GM10266 (cell line): ENCODE data around the gene MLIP.
A peak's percentile ranks its signal among the peaks of the same experiment; 100 is the strongest.

Experiments
- DNase-seq: peaks from one replicate; pipeline ENCODE4 v3.0.0; 2012; ENCODE audit errors: extremely low spot score
- TF ChIP-seq, protein P1 (sequence below): IDR thresholded peaks from 2 replicates; pipeline ENCODE4 v1.5.1; 2012; ENCODE audit warnings: mild to moderate bottlenecking, low read depth; ENCODE audit not compliant: control insufficient read depth, insufficient read depth; ENCODE audit errors: missing control alignments

The MLIP gene

DNA sequence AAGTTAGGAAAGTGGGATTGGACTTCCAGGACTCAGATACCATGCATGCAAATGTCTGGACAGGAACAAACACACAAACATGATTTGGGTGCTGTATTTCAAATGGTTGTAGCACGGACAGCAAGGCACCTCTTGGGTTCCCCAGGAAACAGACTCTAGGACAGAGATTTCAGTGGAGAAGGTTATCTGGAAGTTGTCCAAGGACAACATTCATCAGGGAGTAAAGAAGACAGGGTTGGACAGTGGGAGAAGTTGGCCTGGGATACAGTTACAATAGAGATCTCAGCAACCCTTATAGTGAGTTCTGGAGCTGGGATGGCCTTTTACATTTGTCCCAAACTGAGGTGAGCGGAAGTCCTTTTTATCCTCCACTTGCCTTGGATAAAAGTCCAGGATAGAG, 177.2 kb downstream of the MLIP start:
- TF ChIP-seq, protein P1, sequence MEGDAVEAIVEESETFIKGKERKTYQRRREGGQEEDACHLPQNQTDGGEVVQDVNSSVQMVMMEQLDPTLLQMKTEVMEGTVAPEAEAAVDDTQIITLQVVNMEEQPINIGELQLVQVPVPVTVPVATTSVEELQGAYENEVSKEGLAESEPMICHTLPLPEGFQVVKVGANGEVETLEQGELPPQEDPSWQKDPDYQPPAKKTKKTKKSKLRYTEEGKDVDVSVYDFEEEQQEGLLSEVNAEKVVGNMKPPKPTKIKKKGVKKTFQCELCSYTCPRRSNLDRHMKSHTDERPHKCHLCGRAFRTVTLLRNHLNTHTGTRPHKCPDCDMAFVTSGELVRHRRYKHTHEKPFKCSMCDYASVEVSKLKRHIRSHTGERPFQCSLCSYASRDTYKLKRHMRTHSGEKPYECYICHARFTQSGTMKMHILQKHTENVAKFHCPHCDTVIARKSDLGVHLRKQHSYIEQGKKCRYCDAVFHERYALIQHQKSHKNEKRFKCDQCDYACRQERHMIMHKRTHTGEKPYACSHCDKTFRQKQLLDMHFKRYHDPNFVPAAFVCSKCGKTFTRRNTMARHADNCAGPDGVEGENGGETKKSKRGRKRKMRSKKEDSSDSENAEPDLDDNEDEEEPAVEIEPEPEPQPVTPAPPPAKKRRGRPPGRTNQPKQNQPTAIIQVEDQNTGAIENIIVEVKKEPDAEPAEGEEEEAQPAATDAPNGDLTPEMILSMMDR = no peak
- DNase-seq = no peak

DNA sequence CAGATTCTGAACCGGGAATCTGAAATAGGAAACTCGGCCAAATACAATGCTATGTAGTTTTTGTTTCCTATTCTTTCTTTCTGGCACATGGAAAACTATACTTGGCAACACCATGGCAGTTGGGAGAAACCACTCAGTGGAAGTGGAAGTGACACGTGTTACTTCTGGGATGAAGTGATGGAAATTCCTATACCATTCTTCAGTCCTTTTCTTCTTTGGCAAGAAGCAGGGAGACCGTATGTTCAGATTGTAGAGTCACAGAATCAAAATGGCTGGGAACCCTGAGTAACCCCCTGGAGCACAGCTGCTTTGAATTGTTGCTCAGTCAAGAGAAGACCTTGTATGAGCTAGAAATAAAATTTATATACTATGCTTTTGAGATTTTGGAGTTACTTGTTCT, 178.2 kb downstream of the MLIP start:
- TF ChIP-seq, protein P1 = no peak
- no peak for DNase-seq

DNA sequence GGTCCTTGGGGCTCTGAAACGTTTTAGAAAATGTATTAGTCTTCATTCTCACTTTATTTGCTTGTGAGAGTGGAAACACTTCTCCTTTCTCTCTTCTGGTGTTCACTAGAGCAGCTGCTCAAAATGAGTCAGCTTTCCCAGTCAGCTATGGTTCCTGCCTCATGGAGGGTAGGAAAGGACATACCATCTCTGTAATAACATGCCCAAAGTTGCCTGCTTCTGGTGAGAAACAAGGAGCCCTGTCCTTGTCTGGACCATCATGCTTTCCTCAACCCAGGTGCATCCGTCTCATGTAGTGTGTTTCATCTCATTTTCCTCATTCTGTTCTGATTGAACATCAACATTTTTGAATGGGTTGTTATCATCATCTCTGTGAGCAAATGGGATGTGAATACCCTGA, 179.9 kb downstream of the MLIP start:
- TF ChIP-seq, protein P1 = no peak
- no peak for DNase-seq

DNA sequence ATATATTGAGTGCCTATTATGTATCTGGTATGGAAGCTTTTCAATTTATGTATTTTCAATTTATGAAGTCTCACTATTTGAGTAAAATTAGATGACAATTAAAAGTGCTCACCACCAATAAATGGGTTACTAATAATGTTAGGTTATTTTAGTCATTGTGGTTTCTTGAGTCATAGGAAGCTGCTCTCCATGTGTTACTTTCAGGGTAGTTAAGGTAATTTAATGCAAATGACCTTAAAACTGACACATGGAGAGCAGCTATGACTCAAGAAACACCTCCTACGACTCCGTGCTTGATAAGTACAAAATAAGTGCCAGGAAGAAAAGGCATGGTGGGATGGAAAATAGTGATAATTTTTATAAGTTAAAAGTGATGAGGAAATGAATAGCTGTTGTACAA, 180.5 kb downstream of the MLIP start:
- TF ChIP-seq, protein P1 = no peak
- DNase-seq = peak; percentile 6

DNA sequence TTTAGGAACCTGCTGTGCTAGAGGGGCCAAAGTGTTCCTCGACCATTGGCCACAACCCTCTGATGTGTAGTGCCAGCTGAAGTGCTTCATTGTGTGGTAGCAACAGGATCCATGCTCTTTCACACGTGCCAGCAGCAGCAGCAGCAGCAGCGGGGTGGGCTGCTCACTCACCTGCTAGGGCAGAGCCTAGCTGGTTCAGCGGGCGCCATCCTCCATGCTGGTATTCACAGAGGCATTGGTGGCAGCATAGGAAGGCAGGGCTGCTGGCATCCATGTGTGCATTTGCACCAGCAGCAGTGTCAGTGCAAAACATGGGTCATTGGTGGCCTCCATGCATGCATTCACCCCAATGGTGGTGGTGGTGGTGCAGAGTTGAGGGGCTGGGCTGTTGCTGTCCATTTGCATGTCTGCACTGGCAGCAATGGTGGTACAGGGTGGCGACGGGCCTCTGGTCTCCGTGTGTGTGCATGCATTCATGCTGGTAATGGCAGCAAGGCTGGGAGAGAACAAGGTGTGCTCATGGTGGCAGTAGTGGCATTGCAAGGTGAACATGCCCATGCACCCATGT, 183.8 kb downstream of the MLIP start:
- TF ChIP-seq, protein P1 = no peak
- no peak for DNase-seq

DNA sequence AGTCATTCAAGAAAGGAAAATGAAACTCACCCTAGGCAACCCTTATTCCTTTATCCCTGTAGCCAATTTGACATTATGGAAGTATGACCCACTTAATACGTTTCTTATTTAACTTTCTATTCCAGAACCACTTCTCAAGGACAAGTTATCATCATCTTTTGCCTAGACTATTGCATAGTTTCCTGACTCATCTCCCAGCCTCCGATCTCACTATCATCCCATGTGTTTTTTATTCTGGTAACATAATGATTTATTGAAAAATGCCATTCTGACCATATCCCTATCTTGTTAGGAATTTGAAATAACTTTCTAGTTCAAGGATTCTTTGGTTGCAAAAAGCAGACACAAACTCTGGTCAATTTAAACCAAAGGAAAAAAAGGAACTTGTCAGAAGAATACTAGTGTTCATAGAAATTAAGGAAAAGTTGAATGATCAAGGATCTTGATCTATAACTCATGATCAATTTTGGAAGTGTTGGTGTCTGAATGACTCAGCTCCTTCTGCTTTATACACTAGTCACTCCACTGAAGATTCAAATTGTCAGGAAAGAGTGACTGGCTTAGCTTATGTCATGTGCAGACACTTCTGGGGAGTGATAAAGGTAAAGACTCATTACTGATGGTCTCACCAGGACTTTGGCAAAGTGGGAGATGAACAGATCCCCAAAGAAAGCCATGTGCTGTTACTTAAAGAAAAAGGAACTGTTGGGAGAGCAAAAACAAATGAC, 188.5 kb downstream of the MLIP start:
- TF ChIP-seq, protein P1 = no peak
- no peak for DNase-seq

DNA sequence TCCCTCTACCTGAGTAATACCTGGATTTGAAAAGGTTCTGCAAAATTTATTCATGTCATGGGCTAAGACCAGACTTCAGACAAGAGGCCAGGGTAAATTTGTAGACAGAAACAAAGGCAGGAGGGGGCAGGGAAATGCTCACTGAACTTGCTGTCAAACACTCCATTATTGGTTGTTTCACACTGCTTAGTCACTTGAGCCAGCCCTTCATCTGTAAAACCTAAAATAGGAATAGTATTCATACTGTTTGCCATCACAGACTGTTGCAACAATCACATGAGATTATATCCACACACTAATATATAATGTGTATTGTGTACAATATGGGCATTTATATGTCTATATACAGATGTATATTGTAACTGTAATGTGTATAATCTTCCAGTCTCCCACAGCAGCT, 190.5 kb downstream of the MLIP start:
- no peak for DNase-seq
- TF ChIP-seq, protein P1 = no peak
